ENCODE data around the gene LAMP5. TPM values are rescaled to one million over a fixed set of nuclear protein-coding genes. Genes with fewer than 3 reads are reported as not detected.

LAMP5 gene
- total and polyA plus RNA-seq, 2 experiments from 2014 or later: 0.47 TPM; not detected in 1

DNA sequence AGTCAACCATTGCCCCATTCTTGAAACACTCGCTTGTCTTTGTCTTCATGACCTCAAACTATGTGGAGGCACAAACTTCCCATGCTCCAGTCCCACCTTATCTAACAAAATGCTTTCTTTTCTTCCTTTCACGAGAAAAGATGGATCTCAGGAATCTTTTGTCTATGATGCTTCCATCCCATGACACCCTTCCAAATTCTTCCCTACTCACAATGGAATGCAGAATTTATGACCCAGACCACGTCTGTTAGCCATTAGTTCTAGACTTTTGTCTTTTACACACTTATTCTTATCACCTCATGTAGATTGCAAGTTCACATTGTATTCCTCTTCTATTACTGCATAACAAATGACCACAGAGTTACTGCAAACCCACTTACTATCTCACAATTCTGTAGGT lies 24.2 kb upstream of the LAMP5 start:
- H3K36me3 ChIP-seq (replicated peaks; ENCODE audit: insufficient read depth, low read depth): no peaks in the 10 kb centered on the region
- WGBS (ENCODE audit: low lambda C conversion rate, missing lambda C conversion rate): 71% methylated on average over 3 of the region's 3 CpGs
- no peak for DNase-seq (ENCODE audit: low spot score)
- H3K4me2 ChIP-seq: no peak overlapping the region
- no peaks in the 10 kb centered on the region for H3K9me3 ChIP-seq (ENCODE audit: low read depth)
- H3K27me3 ChIP-seq: peaks cover 15% of the 10 kb centered on the region
- H3K9me2 ChIP-seq (replicated peaks; ENCODE audit: insufficient read depth): no peaks in the 10 kb centered on the region
- no peaks in the 10 kb centered on the region for H3K4me1 ChIP-seq (ENCODE audit: insufficient read depth)
- H4K20me1 ChIP-seq (ENCODE audit: insufficient read depth, poor library complexity, severe bottlenecking): no peaks in the 10 kb centered on the region
- no peaks in the 10 kb centered on the region for H3K79me2 ChIP-seq
- no peak overlapping the region for H3K27ac ChIP-seq
- no peak overlapping the region for H2AFZ ChIP-seq
- TF ChIP-seq EZH2phosphoT487 (IDR thresholded peaks at IDR 0.05; ENCODE audit: low read depth, severe bottlenecking, unreplicated experiment) (no peak), EZH2 (IDR thresholded peaks at IDR 0.05; ENCODE audit: borderline replicate concordance) (no peak)
- TF ChIP-seq, protein P1, sequence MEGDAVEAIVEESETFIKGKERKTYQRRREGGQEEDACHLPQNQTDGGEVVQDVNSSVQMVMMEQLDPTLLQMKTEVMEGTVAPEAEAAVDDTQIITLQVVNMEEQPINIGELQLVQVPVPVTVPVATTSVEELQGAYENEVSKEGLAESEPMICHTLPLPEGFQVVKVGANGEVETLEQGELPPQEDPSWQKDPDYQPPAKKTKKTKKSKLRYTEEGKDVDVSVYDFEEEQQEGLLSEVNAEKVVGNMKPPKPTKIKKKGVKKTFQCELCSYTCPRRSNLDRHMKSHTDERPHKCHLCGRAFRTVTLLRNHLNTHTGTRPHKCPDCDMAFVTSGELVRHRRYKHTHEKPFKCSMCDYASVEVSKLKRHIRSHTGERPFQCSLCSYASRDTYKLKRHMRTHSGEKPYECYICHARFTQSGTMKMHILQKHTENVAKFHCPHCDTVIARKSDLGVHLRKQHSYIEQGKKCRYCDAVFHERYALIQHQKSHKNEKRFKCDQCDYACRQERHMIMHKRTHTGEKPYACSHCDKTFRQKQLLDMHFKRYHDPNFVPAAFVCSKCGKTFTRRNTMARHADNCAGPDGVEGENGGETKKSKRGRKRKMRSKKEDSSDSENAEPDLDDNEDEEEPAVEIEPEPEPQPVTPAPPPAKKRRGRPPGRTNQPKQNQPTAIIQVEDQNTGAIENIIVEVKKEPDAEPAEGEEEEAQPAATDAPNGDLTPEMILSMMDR (IDR thresholded peaks at IDR 0.05; ENCODE audit: poor library complexity): no peak
- no peak overlapping the region for H3K4me3 ChIP-seq

DNA sequence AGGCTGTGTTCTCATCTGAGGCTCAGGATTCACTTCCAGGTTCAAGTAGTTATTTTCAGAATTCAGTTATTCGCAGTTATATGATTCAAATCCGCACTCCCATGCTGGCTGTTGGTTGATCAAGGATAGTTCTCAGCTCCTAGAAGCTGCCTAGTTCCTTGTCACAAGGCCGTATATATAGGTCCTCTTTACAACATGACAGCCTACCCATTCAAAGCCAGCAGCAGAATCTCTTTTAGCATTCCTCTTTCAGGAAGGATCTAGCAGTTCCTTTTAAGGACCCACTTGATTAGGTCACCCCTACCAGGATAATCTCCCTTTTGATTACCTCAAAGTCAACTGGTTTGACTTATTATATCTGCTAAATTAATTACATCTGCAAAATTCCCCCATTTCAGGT lies 23.8 kb upstream of the LAMP5 start:
- TF ChIP-seq EZH2 (IDR thresholded peaks at IDR 0.05; ENCODE audit: borderline replicate concordance): no peak
- TF ChIP-seq EZH2phosphoT487 (IDR thresholded peaks at IDR 0.05; ENCODE audit: low read depth, severe bottlenecking, unreplicated experiment): no peak
- TF ChIP-seq, protein P1 (IDR thresholded peaks at IDR 0.05; ENCODE audit: poor library complexity): no peak
- H3K9me2 ChIP-seq (replicated peaks; ENCODE audit: insufficient read depth): no peaks in the 10 kb centered on the region
- no peak overlapping the region for H3K4me3 ChIP-seq
- H3K27ac ChIP-seq: no peak overlapping the region
- H3K79me2 ChIP-seq: no peaks in the 10 kb centered on the region
- no peak overlapping the region for H2AFZ ChIP-seq
- DNase-seq (ENCODE audit: low spot score): no peak
- H3K9me3 ChIP-seq (ENCODE audit: low read depth): no peaks in the 10 kb centered on the region
- H3K36me3 ChIP-seq (replicated peaks; ENCODE audit: insufficient read depth, low read depth): no peaks in the 10 kb centered on the region
- no peak overlapping the region for H3K4me2 ChIP-seq
- WGBS (ENCODE audit: low lambda C conversion rate, missing lambda C conversion rate): 92% methylated on average over 3 of the region's 3 CpGs
- H3K27me3 ChIP-seq: peaks cover 15% of the 10 kb centered on the region
- H4K20me1 ChIP-seq (ENCODE audit: insufficient read depth, poor library complexity, severe bottlenecking): no peaks in the 10 kb centered on the region
- H3K4me1 ChIP-seq (ENCODE audit: insufficient read depth): no peaks in the 10 kb centered on the region

GRCh38 chr20:9491324-9491723 lies 23.1 kb upstream of the LAMP5 start:
- H3K9me3 ChIP-seq (ENCODE audit: low read depth): no peaks in the 10 kb centered on the region
- peaks cover 15% of the 10 kb centered on the region for H3K27me3 ChIP-seq
- H3K27ac ChIP-seq: no peak overlapping the region
- H3K4me3 ChIP-seq: no peak overlapping the region
- WGBS (ENCODE audit: low lambda C conversion rate, missing lambda C conversion rate): 47% methylated on average over 1 of the region's 1 CpG
- no peaks in the 10 kb centered on the region for H3K36me3 ChIP-seq (replicated peaks; ENCODE audit: insufficient read depth, low read depth)
- no peak for DNase-seq (ENCODE audit: low spot score)
- no peaks in the 10 kb centered on the region for H3K4me1 ChIP-seq (ENCODE audit: insufficient read depth)
- TF ChIP-seq, protein P1 (IDR thresholded peaks at IDR 0.05; ENCODE audit: poor library complexity): no peak
- no peak overlapping the region for H2AFZ ChIP-seq
- H3K79me2 ChIP-seq: no peaks in the 10 kb centered on the region
- H3K4me2 ChIP-seq: no peak overlapping the region
- H4K20me1 ChIP-seq (ENCODE audit: insufficient read depth, poor library complexity, severe bottlenecking): no peaks in the 10 kb centered on the region
- no peaks in the 10 kb centered on the region for H3K9me2 ChIP-seq (replicated peaks; ENCODE audit: insufficient read depth)

GRCh38 chr20:9492067-9492466 lies 22.3 kb upstream of the LAMP5 start:
- DNase-seq (ENCODE audit: low spot score): no peak
- peaks cover 15% of the 10 kb centered on the region for H3K27me3 ChIP-seq

More at GRCh38 chr20:9492067-9492466, 22.3 kb upstream of the LAMP5 start:
- Histone ChIP-seq H3K4me1 (ENCODE audit: insufficient read depth) (no peaks in the 10 kb centered on the region), H3K9me3 (ENCODE audit: low read depth) (no peaks in the 10 kb centered on the region), H3K9me2 (replicated peaks; ENCODE audit: insufficient read depth) (no peaks in the 10 kb centered on the region), H3K4me2 (no peak overlapping the region), H3K4me3 (no peak overlapping the region), H4K20me1 (ENCODE audit: insufficient read depth, poor library complexity, severe bottlenecking) (no peaks in the 10 kb centered on the region), H3K27ac (no peak overlapping the region), H3K36me3 (replicated peaks; ENCODE audit: insufficient read depth, low read depth) (no peaks in the 10 kb centered on the region), H2AFZ (no peak overlapping the region), H3K79me2 (no peaks in the 10 kb centered on the region)
- WGBS (ENCODE audit: low lambda C conversion rate, missing lambda C conversion rate): 55% methylated on average over 4 of the region's 4 CpGs
- TF ChIP-seq, protein P1 (IDR thresholded peaks at IDR 0.05; ENCODE audit: poor library complexity): no peak
- TF ChIP-seq EZH2phosphoT487 (IDR thresholded peaks at IDR 0.05; ENCODE audit: low read depth, severe bottlenecking, unreplicated experiment) (no peak), EZH2 (IDR thresholded peaks at IDR 0.05; ENCODE audit: borderline replicate concordance) (no peak)

Data from hepatocyte (in vitro differentiated cells).